Right renal pelvis (tissue), 4 donors: ENCODE results near the gene CNTN2. TPM values are rescaled to one million over a fixed set of nuclear protein-coding genes. Genes with fewer than 3 reads are reported as not detected.

Experiments
- DNase-seq, 4 donors: peaks; one replicate each; pipeline ENCODE4 v3.0.0-alpha.2; 2013; ENCODE audit warnings: low read depth in 4 of 4, low spot score in 3 of 4, missing footprints in 1 of 4
- polyA plus RNA-seq, 4 donors: library from polyadenylated mRNA; unstranded; fragments of 120-200 nt; gene quantifications; one replicate each; pipeline ENCODE4 v1.2.1, GENCODE V29; 2013; ENCODE audit not compliant: insufficient read length in 4 of 4

The CNTN2 gene
- polyA plus RNA-seq, 4 donors: 0.73 to 1.0 (median 0.82) TPM

GRCh38 chr1:205020466-205020865 lies 22.5 kb upstream of the CNTN2 start:
- DNase-seq: no peak

GRCh38 chr1:205024679-205025078 lies 18.3 kb upstream of the CNTN2 start:
- DNase-seq: no peak

GRCh38 chr1:205025239-205025638 lies 17.8 kb upstream of the CNTN2 start:
- DNase-seq: no peak

GRCh38 chr1:205026181-205026580 lies 16.8 kb upstream of the CNTN2 start:
- DNase-seq: no peak

- no peak for DNase-seq
Observed at GRCh38 chr1:205028390-205028789, 14.6 kb upstream of the CNTN2 start.

GRCh38 chr1:205028924-205029323 lies 14.1 kb upstream of the CNTN2 start:
- DNase-seq: no peak

GRCh38 chr1:205030241-205030640 lies 12.8 kb upstream of the CNTN2 start:
- DNase-seq: no peak

GRCh38 chr1:205030896-205031295 lies 12.1 kb upstream of the CNTN2 start:
- no peak for DNase-seq

- DNase-seq: no peak
Observed at GRCh38 chr1:205032508-205032907, 10.5 kb upstream of the CNTN2 start.

- no peak for DNase-seq
Observed at GRCh38 chr1:205037539-205037938, 5.5 kb upstream of the CNTN2 start.

- no peak for DNase-seq
Observed at GRCh38 chr1:205038132-205038786, 4.8 kb upstream of the CNTN2 start.

GRCh38 chr1:205041001-205041715 lies 1.9 kb upstream of the CNTN2 start:
- no peak for DNase-seq

GRCh38 chr1:205041998-205042910 lies 758 bp upstream of the CNTN2 start:
- no peak for DNase-seq

GRCh38 chr1:205043866-205044265 lies 854 bp downstream of the CNTN2 start:
- no peak for DNase-seq

GRCh38 chr1:205044741-205045140 lies 1.7 kb downstream of the CNTN2 start:
- no peak for DNase-seq

GRCh38 chr1:205045146-205045545 lies 2.1 kb downstream of the CNTN2 start:
- DNase-seq: no peak

GRCh38 chr1:205046870-205047269 lies 3.9 kb downstream of the CNTN2 start:
- DNase-seq: no peak

- no peak for DNase-seq
Observed at GRCh38 chr1:205047764-205048231, 4.8 kb downstream of the CNTN2 start.

GRCh38 chr1:205048382-205048781 lies 5.4 kb downstream of the CNTN2 start:
- no peak for DNase-seq

GRCh38 chr1:205049479-205049878 lies 6.5 kb downstream of the CNTN2 start:
- DNase-seq: no peak

- no peak for DNase-seq
Observed at GRCh38 chr1:205052690-205053089, 9.7 kb downstream of the CNTN2 start.
